ENCODE results near the gene PSMB7. TPM values are rescaled to one million over a fixed set of nuclear protein-coding genes. Genes with fewer than 3 reads are reported as not detected.

The PSMB7 gene
- total RNA-seq = 120 and 140 TPM in 2 replicates

DNA sequence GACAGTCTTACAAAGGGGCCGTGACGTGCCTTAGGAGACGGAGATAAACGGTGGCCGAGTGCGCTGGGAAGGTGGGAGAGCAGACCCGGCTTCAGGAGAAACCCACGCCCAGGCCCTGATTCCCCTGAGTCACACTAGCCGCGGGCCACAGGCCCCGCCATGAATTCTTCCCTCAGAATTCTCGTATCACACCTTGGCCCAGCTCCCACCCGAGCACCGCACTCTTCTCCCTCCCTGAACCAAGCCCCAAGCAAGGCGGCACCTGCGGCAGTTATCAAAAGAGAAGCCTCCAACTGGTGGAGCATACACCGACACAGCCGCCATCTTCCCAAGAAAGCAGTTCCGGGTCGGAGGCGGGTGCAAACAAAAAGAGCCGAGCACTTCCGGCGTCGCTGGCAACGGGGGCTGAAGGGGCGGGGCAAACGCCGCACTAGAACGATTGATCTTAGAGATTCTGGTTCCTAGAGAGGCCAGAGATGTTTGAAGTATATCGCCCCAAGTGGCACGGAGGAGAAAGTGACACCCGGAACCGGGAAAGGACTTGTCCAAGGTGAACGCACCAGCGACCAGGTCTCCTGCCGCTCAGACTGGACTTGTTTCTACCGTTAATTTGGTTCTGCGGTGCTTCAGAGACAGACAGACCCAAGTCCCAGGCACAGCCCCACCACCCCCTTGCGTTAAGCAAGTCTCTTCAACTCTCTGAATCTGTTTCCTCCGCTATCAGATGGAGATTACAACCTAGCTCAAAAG is at the start of gene PSMB7:
Gene PSMB7, minus strand, starts transcription at position 341 of the 750 bp plus-strand sequence. Its CDS starts 17 bp downstream, at position 324.
- peak within 1 kb of the TSS; percentile 94 for H3K27ac Mint-ChIP-seq
- no peaks in the 10 kb centered on the region for H3K27me3 Mint-ChIP-seq
- H3K9me3 Mint-ChIP-seq = peaks cover 4% of the 10 kb centered on the region
- DNase-seq = peak; percentile 91
- ATAC-seq (ENCODE audit: low read depth) = peak; percentile 94
- intact Hi-C loops (cut with micrococcal nuclease) = loop anchor here (1.0 to 5.0 kb wide), 4 partner anchors 123 to 485 kb away; partner anchors contain the start of gene DENND1A
- peak within 1 kb of the TSS; percentile 99 for H3K4me3 Mint-ChIP-seq
- ChIA-PET POLR2A (interaction anchor here (0.6 to 0.7 kb wide), 4 partner anchors 357 to 826 kb away, joined by 3 to 11 read pairs (median 3); partner anchors contain the start of gene HSPA5), CTCF (no interaction called here)
- TF ChIP-seq, protein P1, sequence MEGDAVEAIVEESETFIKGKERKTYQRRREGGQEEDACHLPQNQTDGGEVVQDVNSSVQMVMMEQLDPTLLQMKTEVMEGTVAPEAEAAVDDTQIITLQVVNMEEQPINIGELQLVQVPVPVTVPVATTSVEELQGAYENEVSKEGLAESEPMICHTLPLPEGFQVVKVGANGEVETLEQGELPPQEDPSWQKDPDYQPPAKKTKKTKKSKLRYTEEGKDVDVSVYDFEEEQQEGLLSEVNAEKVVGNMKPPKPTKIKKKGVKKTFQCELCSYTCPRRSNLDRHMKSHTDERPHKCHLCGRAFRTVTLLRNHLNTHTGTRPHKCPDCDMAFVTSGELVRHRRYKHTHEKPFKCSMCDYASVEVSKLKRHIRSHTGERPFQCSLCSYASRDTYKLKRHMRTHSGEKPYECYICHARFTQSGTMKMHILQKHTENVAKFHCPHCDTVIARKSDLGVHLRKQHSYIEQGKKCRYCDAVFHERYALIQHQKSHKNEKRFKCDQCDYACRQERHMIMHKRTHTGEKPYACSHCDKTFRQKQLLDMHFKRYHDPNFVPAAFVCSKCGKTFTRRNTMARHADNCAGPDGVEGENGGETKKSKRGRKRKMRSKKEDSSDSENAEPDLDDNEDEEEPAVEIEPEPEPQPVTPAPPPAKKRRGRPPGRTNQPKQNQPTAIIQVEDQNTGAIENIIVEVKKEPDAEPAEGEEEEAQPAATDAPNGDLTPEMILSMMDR (IDR thresholded peaks at IDR 0.05) = peak; percentile 38
- H3K4me1 Mint-ChIP-seq = peaks cover 25% of the 10 kb centered on the region
- H3K36me3 Mint-ChIP-seq (ENCODE audit: low read depth) = peaks cover 48% of the 10 kb centered on the region

DNA sequence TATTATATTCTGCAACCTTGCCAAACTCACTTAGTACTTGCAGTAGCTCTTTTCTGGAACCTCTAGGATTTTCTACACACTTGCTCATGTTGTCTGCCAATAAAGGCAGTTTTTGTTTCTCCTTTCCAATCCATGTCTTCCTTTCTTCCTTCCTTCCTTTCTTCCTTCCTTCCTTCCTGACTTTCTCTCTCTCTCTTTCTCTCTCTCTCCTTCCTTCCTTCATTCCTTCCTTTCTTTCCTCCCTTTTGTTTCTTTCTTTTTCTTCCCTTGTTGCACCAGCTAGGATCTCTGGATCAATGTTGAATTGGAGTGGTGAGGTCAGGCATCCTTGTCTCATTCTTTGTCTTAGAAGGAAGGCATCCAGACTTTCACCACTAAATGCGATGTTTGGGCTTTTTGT is 47.5 kb upstream of the PSMB7 start:
- H3K4me1 Mint-ChIP-seq = no peaks in the 10 kb centered on the region
- H3K36me3 Mint-ChIP-seq (ENCODE audit: low read depth) = no peaks in the 10 kb centered on the region
- CTCF ChIA-PET = no interaction called here
- POLR2A ChIA-PET = no interaction called here
- TF ChIP-seq, protein P1 (IDR thresholded peaks at IDR 0.05) = no peak
- no peak overlapping the region for H3K4me3 Mint-ChIP-seq
- no peak for DNase-seq
- ATAC-seq (ENCODE audit: low read depth) = no peak
- H3K27me3 Mint-ChIP-seq = peaks cover 7% of the 10 kb centered on the region
- no peak overlapping the region for H3K27ac Mint-ChIP-seq
- no peaks in the 10 kb centered on the region for H3K9me3 Mint-ChIP-seq
- intact Hi-C loops (cut with micrococcal nuclease) = no loop called here

DNA sequence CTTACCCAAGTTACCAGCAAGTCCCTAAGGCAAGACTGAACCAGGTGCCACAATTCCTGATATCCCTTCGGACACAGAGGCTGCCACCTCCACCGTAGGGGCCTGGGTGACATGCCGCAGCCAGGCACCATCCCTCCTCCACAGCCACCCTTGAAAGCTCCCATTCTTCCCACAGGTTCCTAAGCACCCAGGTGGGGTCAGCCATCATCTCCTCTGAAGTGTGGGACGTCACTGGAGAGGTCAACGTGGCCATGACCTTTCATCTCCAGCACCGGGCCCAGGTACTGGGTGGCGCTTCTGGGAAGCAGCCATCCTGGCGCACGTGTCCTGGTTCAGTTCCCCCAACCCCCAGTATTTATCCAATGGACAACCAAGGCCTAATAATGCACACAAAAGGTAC is 43.2 kb upstream of the PSMB7 start:
- Mint-ChIP-seq H3K4me3 (no peak overlapping the region), H3K4me1 (no peaks in the 10 kb centered on the region), H3K27me3 (peaks cover 11% of the 10 kb centered on the region), H3K27ac (no peak overlapping the region), H3K36me3 (ENCODE audit: low read depth) (no peaks in the 10 kb centered on the region), H3K9me3 (no peaks in the 10 kb centered on the region)
- ChIA-PET POLR2A (no interaction called here), CTCF (no interaction called here)
- TF ChIP-seq, protein P1 (IDR thresholded peaks at IDR 0.05) = no peak
- ATAC-seq (ENCODE audit: low read depth) (no peak), DNase-seq (no peak)
- intact Hi-C loops (cut with micrococcal nuclease) = no loop called here

DNA sequence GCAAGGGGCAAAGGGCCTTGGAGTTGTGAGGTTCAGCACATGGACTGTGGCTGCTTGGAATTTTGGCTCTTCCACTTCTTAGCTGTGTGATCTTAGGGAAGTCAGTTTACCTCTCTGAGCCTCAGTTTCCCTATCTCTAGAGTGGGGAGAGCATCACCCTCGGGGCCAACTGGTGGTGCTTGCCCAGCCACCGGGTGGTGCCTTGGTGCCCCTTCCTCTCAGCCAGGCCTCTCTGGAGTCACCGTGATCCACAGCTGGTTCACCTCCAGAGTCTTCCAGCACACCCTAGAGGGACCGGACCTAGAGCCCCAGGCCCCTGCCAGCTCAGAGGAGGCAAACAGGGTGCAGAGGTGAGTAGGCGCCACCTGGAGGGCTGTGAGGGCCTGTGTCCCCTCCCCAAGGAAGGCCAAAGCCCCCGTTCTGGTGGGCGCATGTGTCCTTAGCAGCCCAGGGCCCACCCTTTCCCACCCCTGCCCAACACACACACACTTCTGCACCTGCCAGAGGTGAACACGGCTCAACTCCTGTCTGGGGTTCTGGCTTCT is 42.7 kb upstream of the PSMB7 start:
- intact Hi-C loops (cut with micrococcal nuclease) = no loop called here
- Mint-ChIP-seq H3K27me3 (peaks cover 9% of the 10 kb centered on the region), H3K27ac (no peak overlapping the region), H3K9me3 (no peaks in the 10 kb centered on the region), H3K4me1 (no peaks in the 10 kb centered on the region), H3K36me3 (ENCODE audit: low read depth) (no peaks in the 10 kb centered on the region), H3K4me3 (no peak overlapping the region)
- ChIA-PET POLR2A (no interaction called here), CTCF (no interaction called here)
- DNase-seq = no peak
- no peak for ATAC-seq (ENCODE audit: low read depth)
- TF ChIP-seq, protein P1 (IDR thresholded peaks at IDR 0.05) = no peak

DNA sequence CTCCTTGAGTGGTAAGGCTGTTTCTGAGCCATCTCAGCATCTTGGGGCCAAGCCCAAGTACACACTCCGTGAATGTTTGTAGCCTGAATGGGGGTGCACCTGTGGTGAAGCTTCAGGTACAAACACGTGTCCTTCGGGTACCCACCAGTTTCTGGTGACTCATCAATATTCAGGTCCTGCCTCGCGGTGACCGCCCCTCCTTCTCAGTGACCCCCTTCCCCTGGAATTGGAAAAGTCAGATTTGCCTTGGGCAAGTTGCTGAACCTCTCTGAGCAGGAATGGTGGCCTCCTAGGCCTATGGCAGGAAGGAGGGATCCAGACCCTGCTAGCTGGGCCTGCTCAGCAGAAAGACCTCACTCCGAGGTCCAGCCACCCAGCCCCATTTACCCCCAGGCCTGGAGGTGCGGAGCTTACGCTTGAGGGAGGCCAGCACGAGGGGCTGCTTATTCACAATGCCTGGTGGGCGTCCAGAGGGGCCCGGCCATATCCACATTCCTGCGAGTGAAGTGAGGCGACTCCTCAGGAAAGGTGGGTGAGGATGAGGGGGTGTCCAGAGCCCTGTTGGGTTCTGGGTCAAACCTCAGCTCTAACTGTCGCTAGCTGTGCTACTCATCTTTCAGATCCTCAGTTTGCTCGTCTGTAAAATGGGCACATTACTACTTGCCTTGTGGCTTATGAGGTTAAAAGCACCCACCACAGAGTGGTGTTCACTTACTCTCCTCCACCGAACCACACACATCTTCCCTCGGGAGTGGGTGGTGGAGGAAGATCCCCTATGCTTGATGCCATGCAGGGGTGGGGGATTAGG is 42.0 kb upstream of the PSMB7 start:
- Mint-ChIP-seq H3K36me3 (ENCODE audit: low read depth) (no peaks in the 10 kb centered on the region), H3K4me3 (no peak overlapping the region), H3K4me1 (no peaks in the 10 kb centered on the region), H3K27ac (no peak overlapping the region), H3K9me3 (no peaks in the 10 kb centered on the region), H3K27me3 (peaks cover 14% of the 10 kb centered on the region)
- TF ChIP-seq, protein P1 (IDR thresholded peaks at IDR 0.05) = no peak
- CTCF ChIA-PET = no interaction called here
- POLR2A ChIA-PET = no interaction called here
- intact Hi-C loops (cut with micrococcal nuclease) = no loop called here
- ATAC-seq (ENCODE audit: low read depth) = no peak
- DNase-seq = no peak

All from activated B cell treated with CpG ODN at 0.5 μM for 24 hours (primary cell).